ENCODE results near the gene MOB3A. TPM values are rescaled to one million over a fixed set of nuclear protein-coding genes. Genes with fewer than 3 reads are reported as not detected.

The MOB3A gene
- total and polyA plus RNA-seq, 2 of the 13 experiments (the other 11 are each of a cell fraction or from before 2014, with no cell fraction given), result 3.5 to 17.8 TPM

GRCh38 chr19:2061495-2062388, 34.4 kb downstream of the MOB3A start (continued):
- TF ChIP-seq NFKB2 (CRISPR knock-in tag; IDR thresholded peaks at IDR 0.05; ENCODE audit: borderline replicate concordance) (peak; percentile 38; the same call in 1 of the 2 replicates), BRCA1 (CRISPR knock-in tag; IDR thresholded peaks at IDR 0.05) (no peak), SOX5 (CRISPR knock-in tag; IDR thresholded peaks at IDR 0.05; ENCODE audit: borderline replicate concordance) (no peak), POLR2G (IDR thresholded peaks at IDR 0.05; ENCODE audit: low read depth, low read length) (peak; percentile 79), ZNF207 (IDR thresholded peaks at IDR 0.05; ENCODE audit: borderline replicate concordance) (no peak), ZIK1 (CRISPR knock-in tag; IDR thresholded peaks at IDR 0.05; ENCODE audit: borderline replicate concordance, low read depth) (peak; percentile 50; the same call in 1 of the 2 replicates), SETDB1 (CRISPR knock-in tag; IDR thresholded peaks at IDR 0.05; ENCODE audit: borderline replicate concordance) (no peak), ZBTB10 (CRISPR knock-in tag; IDR thresholded peaks at IDR 0.05; ENCODE audit: borderline replicate concordance) (0 out of 2 replicates have a peak, but pooled peaks have one; percentile 18), FUBP1 (CRISPR knock-in tag; IDR thresholded peaks at IDR 0.05; ENCODE audit: borderline replicate concordance) (no peak), ZNF674 (CRISPR knock-in tag; IDR thresholded peaks at IDR 0.05; ENCODE audit: low read depth) (no peak), ZNF331 (CRISPR knock-in tag; IDR thresholded peaks at IDR 0.05) (0 out of 2 replicates have a peak, but pooled peaks have one; percentile 20), ZNF382 (CRISPR knock-in tag; IDR thresholded peaks at IDR 0.05; ENCODE audit: borderline replicate concordance) (no peak), HOXA3 (CRISPR knock-in tag; IDR thresholded peaks at IDR 0.05) (peak; percentile 34; the same call in 1 of the 2 replicates), TBX2 (CRISPR knock-in tag; IDR thresholded peaks at IDR 0.05; ENCODE audit: borderline replicate concordance) (peak; percentile 65), ZBTB26 (CRISPR knock-in tag; IDR thresholded peaks at IDR 0.05; ENCODE audit: borderline replicate concordance) (no peak), ZNF432 (CRISPR knock-in tag; IDR thresholded peaks at IDR 0.05; ENCODE audit: borderline replicate concordance) (no peak), FOSL1 (CRISPR knock-in tag; IDR thresholded peaks at IDR 0.05; ENCODE audit: borderline replicate concordance) (no peak), BORCS8-MEF2B (CRISPR knock-in tag; IDR thresholded peaks at IDR 0.05) (peak; percentile 65), RORA (CRISPR knock-in tag; IDR thresholded peaks at IDR 0.05) (no peak), FOSL2 (CRISPR knock-in tag; IDR thresholded peaks at IDR 0.05) (0 out of 2 replicates have a peak, but pooled peaks have one; percentile 23)

Measured in HepG2 (cell line).